ENCODE results near the gene OGDH. TPM values are rescaled to one million over a fixed set of nuclear protein-coding genes. Genes with fewer than 3 reads are reported as not detected.

The OGDH gene
- total RNA-seq, 3 donors from 2014 or later (not counting 1 experiment from before 2014, with no cell fraction given) = 69.2 to 86.7 (median 81.4) TPM

DNA sequence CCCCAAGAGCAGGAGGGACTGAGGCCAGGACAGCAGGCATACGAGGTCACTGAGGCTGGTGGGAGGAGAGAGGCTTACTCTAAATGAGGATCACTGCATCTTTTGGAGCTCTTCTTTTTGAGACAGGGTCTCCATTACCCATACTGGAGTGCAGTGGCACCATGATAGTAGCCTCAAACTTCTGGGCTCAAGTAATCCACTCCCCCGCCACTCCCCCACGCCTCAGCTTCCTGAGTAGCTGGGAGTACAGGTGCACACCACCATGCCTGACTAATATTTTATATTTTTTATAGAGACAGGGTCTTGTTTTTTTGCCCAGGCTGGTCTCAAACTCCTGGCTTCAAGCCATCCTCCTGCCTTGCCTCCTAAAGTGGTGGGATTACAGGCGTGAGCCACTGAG lies 25.8 kb downstream of the OGDH start:
- Mint-ChIP-seq H3K36me3 (no peaks in the 10 kb centered on the region), H3K27me3 (ENCODE audit: low read depth in 2 of 2) (no peaks in the 10 kb centered on the region), H3K27ac (peak overlapping the region; percentile 85 to 94), H3K9me3 (no peaks in the 10 kb centered on the region), H3K4me3 (peak overlapping the region; percentile 81), H3K4me1 (peaks cover 67% of the 10 kb centered on the region in 2 donors)
- TF ChIP-seq CTCF (IDR thresholded peaks at IDR 0.05) = no peak
- Histone ChIP-seq H3K27ac (ENCODE audit: low read length) (peak overlapping the region; percentile 72), H3K4me1 (ENCODE audit: control insufficient read depth, insufficient read depth, low read length) (peaks cover 86% of the 10 kb centered on the region), H3K9me3 (ENCODE audit: control insufficient read depth, insufficient read depth, low read length) (no peaks in the 10 kb centered on the region), H3K4me3 (ENCODE audit: low read length) (no peak overlapping the region), H3K36me3 (ENCODE audit: control insufficient read depth, insufficient read depth, low read length) (peaks cover 2% of the 10 kb centered on the region), H3K27me3 (ENCODE audit: control insufficient read depth, insufficient read depth, low read length) (no peaks in the 10 kb centered on the region)
- 96% methylated on average over 2 of the region's 4 CpGs for WGBS (ENCODE audit: insufficient coverage)
- ATAC-seq (no peak), DNase-seq (peak in 1 of 2 donors; percentile 20)
- intact Hi-C loops (cut with micrococcal nuclease) = loop anchor here (5.0 to 10.0 kb wide), 2 partner anchors 113 to 345 kb away; partner anchors contain the start of genes MYO1G and ZMIZ2

DNA sequence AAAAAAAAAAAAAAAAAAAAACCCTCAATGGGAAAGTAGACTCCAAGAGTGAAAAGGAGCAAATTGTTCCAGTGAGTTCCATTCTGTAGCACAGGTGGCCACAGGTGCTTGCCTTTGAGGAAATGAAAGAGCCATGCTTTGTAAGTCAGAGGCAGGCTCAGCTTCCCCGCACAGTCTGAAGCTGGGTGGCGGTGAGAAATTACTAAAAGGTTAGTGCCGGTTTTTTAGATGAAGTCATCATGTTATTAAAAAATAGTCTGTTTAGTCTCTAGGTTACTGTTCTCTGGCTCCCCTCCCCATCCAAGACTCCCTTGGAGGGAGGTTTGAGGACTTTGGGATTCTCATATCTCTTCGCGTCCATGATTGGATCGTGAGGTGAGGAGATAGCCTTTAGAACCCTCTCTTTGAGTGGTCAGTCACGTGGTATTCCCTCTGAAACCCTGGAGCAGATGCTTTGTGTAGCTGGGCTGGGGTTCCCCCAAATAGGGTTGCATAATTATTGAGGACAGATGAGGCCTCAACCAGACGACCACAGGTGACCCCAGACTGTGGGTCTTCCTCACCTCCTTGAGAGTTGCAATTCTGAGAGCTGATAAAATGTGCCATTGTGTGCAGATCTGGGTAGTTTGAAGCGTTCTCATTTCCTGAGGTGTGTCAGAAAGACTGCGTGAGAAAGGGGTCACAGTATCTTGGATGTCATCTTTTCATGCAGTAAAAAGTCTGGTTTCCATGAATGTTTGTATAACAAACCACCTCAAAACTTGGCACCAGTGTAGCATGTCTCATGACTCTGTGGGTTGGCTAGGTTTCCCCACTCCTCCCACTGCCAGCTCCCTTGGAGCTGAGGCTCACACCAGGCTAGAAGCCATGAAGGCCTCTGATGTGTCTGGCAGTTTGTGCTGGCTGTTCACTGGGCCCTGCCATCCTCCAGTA lies 27.1 kb downstream of the OGDH start:
- Histone ChIP-seq H3K9me3 (ENCODE audit: control insufficient read depth, insufficient read depth, low read length) (no peaks in the 10 kb centered on the region), H3K4me1 (ENCODE audit: control insufficient read depth, insufficient read depth, low read length) (peaks cover 99% of the 10 kb centered on the region), H3K27ac (ENCODE audit: low read length) (peak overlapping the region; percentile 86), H3K27me3 (ENCODE audit: control insufficient read depth, insufficient read depth, low read length) (no peaks in the 10 kb centered on the region), H3K4me3 (ENCODE audit: low read length) (no peak overlapping the region), H3K36me3 (ENCODE audit: control insufficient read depth, insufficient read depth, low read length) (no peaks in the 10 kb centered on the region)
- DNase-seq (peak in 1 of 2 donors; percentile 87), ATAC-seq (peak; percentile 19 to 57 (median 43))
- Mint-ChIP-seq H3K4me1 (peaks cover 77 to 78% of the 10 kb centered on the region in 2 donors), H3K27ac (peak overlapping the region; percentile 72 to 94), H3K9me3 (no peaks in the 10 kb centered on the region), H3K27me3 (ENCODE audit: low read depth in 2 of 2) (no peaks in the 10 kb centered on the region), H3K36me3 (no peaks in the 10 kb centered on the region), H3K4me3 (peak overlapping the region; percentile 31)
- no peak for TF ChIP-seq CTCF (IDR thresholded peaks at IDR 0.05)
- intact Hi-C loops (cut with micrococcal nuclease) = loop anchor here (5.0 to 10.0 kb wide), 2 partner anchors 111 to 344 kb away; partner anchors contain the start of genes MYO1G and ZMIZ2
- WGBS (ENCODE audit: insufficient coverage) = 58% methylated on average over 10 of the region's 10 CpGs

- DNase-seq (no peak), ATAC-seq (no peak)
- Histone ChIP-seq H3K36me3 (ENCODE audit: control insufficient read depth, insufficient read depth, low read length) (no peaks in the 10 kb centered on the region), H3K9me3 (ENCODE audit: control insufficient read depth, insufficient read depth, low read length) (no peaks in the 10 kb centered on the region), H3K27me3 (ENCODE audit: control insufficient read depth, insufficient read depth, low read length) (no peaks in the 10 kb centered on the region), H3K4me1 (ENCODE audit: control insufficient read depth, insufficient read depth, low read length) (peaks cover 100% of the 10 kb centered on the region), H3K27ac (ENCODE audit: low read length) (peak overlapping the region; percentile 86), H3K4me3 (ENCODE audit: low read length) (no peak overlapping the region)
- peaks cover 80 to 85% of the 10 kb centered on the region in 2 donors for H3K4me1 Mint-ChIP-seq
- no peaks in the 10 kb centered on the region for H3K27me3 Mint-ChIP-seq (ENCODE audit: low read depth in 2 of 2)
- H3K27ac Mint-ChIP-seq = peak overlapping the region; percentile 72 to 94
- H3K4me3 Mint-ChIP-seq = peak overlapping the region; percentile 25
- no peaks in the 10 kb centered on the region for H3K36me3 Mint-ChIP-seq
- WGBS (ENCODE audit: insufficient coverage) = 93% methylated on average over 5 of the region's 5 CpGs
- intact Hi-C loops (cut with micrococcal nuclease) = loop anchor here (5.0 to 10.0 kb wide), 2 partner anchors 110 to 343 kb away; partner anchors contain the start of genes MYO1G and ZMIZ2
- no peaks in the 10 kb centered on the region for H3K9me3 Mint-ChIP-seq
- no peak for TF ChIP-seq CTCF (IDR thresholded peaks at IDR 0.05)
Observed at GRCh38 chr7:44634187-44634838, 27.9 kb downstream of the OGDH start.

All from natural killer cell (primary cell).